Endothelial cell of umbilical vein (primary cell): Measurements from ENCODE around the gene ZNF148. TPM values are rescaled to one million over a fixed set of nuclear protein-coding genes. Genes with fewer than 3 reads are reported as not detected.

Experiments
- BruUV-seq: library from RNA; stranded (reverse); fragments of 400-500 nt; replicated peaks from 2 replicates; lab custom pipeline; 2021; lab: Mats Ljungman, UMichigan
- CTCF ChIA-PET: fragments of 300-600, 350-600 bp; sonication (Branson Sonifier 250); formaldehyde crosslinking; loops from one replicate; lab custom pipeline; 2021; ENCODE audit warnings: antibody characterized with exemption, inconsistent platforms; lab: Charles Lee
- POLR2A ChIA-PET: fragments of 300-600, 350-600 bp; sonication (Branson Sonifier 250); formaldehyde crosslinking; loops from one replicate; lab custom pipeline; 2021; ENCODE audit warnings: antibody characterized with exemption, inconsistent platforms; lab: Charles Lee
- DNase-seq: peaks from one replicate; pipeline ENCODE4 v3.0.0-alpha.2; 2011; ENCODE audit warnings: low read depth, low spot score
- FAIRE-seq: peaks from 2 replicates; lab custom pipeline; 2011; peaks lifted over from hg19 to GRCh38; lab: Jason Lieb, UNC
- H2AFZ ChIP-seq: 2 replicates; pipeline ENCODE4 v1.6.0; 2012; ENCODE audit warnings: low read depth, low read length, control low read depth, inconsistent platforms
- H3K27ac ChIP-seq: 2 replicates; pipeline ENCODE4 v1.5.1; 2011; ENCODE audit warnings: low read depth, mild to moderate bottlenecking, control low read depth, low read length, moderate library complexity; ENCODE audit not compliant: insufficient read depth
- H3K27me3 ChIP-seq, 2 experiments: 2 replicates each; pipeline versions ENCODE4 v1.6.0 to v1.6.1; 2011; ENCODE audit warnings: low read length in 2 of 2, mixed read lengths in 1 of 2; ENCODE audit not compliant: control insufficient read depth in 2 of 2, insufficient read depth in 2 of 2
- H3K36me3 ChIP-seq, 2 experiments: 2 replicates in 1 of 2; 3 replicates in 1 of 2; pipeline ENCODE4 v1.5.1; 2011; ENCODE audit warnings: low read length in 2 of 2, mild to moderate bottlenecking in 1 of 2, moderate library complexity in 1 of 2; ENCODE audit not compliant: control insufficient read depth in 2 of 2, insufficient read depth in 2 of 2; ENCODE audit errors: extremely low read depth in 1 of 2
- H3K4me1 ChIP-seq: 3 replicates; pipeline ENCODE4 v1.5.1; 2011; ENCODE audit warnings: mild to moderate bottlenecking, low read length; ENCODE audit not compliant: control insufficient read depth, insufficient read depth; ENCODE audit errors: extremely low read depth
- H3K4me2 ChIP-seq: 2 replicates; pipeline ENCODE4 v1.6.1; 2011; ENCODE audit warnings: low read length, control low read depth, mixed read lengths; ENCODE audit not compliant: insufficient read depth
- H3K4me3 ChIP-seq, 3 experiments: fragments of 200-600 bp in 1 of 3; sonication (generic), shearing (Covaris generic) in 1 of 3; replicated peaks in 1 of 3; 2 replicates each; pipeline ENCODE4 v1.5.1; 2011 to 2016; ENCODE audit warnings: control low read depth in 3 of 3, low read length in 3 of 3, mild to moderate bottlenecking in 2 of 3, inconsistent platforms in 1 of 3, low read depth in 1 of 3, moderate library complexity in 1 of 3; ENCODE audit not compliant: insufficient read depth in 1 of 3
- H3K79me2 ChIP-seq: 2 replicates; pipeline ENCODE4 v1.6.0; 2012; ENCODE audit warnings: low read length, inconsistent platforms; ENCODE audit not compliant: control insufficient read depth, insufficient read depth
- H3K9ac ChIP-seq: replicated peaks from 2 replicates; pipeline ENCODE3; 2011; ENCODE audit warnings: low read length, control low read depth; ENCODE audit not compliant: insufficient read depth; ENCODE audit errors: extremely low read depth
- H3K9me1 ChIP-seq: replicated peaks from 3 replicates; pipeline ENCODE4 v1.6.0; 2011; ENCODE audit warnings: mild to moderate bottlenecking, low read length; ENCODE audit not compliant: control insufficient read depth, insufficient read depth; ENCODE audit errors: extremely low read depth
- H3K9me3 ChIP-seq: replicated peaks from 2 replicates; pipeline ENCODE4 v1.5.1; 2012; ENCODE audit warnings: low read length, inconsistent platforms; ENCODE audit not compliant: control insufficient read depth, insufficient read depth
- H4K20me1 ChIP-seq: replicated peaks from 2 replicates; pipeline ENCODE3; 2011; ENCODE audit warnings: mild to moderate bottlenecking, low read length; ENCODE audit not compliant: control insufficient read depth, insufficient read depth; ENCODE audit errors: extremely low read depth
- EZH2 ChIP-seq: IDR thresholded peaks from 2 replicates; pipeline ENCODE4 v1.6.1; 2012; ENCODE audit warnings: borderline replicate concordance, low read depth, mild to moderate bottlenecking, moderate library complexity, low read length, inconsistent platforms; ENCODE audit not compliant: severe bottlenecking
- FOS ChIP-seq: IDR thresholded peaks from 2 replicates; pipeline ENCODE4 v1.6.1; 2011; ENCODE audit warnings: mild to moderate bottlenecking, low read length, moderate library complexity, borderline replicate concordance; ENCODE audit not compliant: insufficient read depth
- GATA2 ChIP-seq: IDR thresholded peaks from 2 replicates; pipeline ENCODE4 v1.7.0; 2011; ENCODE audit warnings: low read depth, mild to moderate bottlenecking, moderate library complexity, mixed read lengths, low read length; ENCODE audit not compliant: insufficient read length, insufficient read depth
- JUN ChIP-seq: IDR thresholded peaks from 2 replicates; pipeline ENCODE4 v1.6.1; 2011; ENCODE audit warnings: borderline replicate concordance, low read depth; ENCODE audit not compliant: insufficient read length, insufficient read depth
- POLR2A ChIP-seq: IDR thresholded peaks from 2 replicates; pipeline ENCODE4 v1.6.1; 2012; ENCODE audit warnings: low read depth, mild to moderate bottlenecking, control low read depth, low read length
- POLR2AphosphoS5 ChIP-seq: IDR thresholded peaks from 2 replicates; pipeline ENCODE4 v1.6.1; 2012; ENCODE audit warnings: low read depth, mild to moderate bottlenecking, control low read depth, low read length, moderate library complexity; ENCODE audit not compliant: insufficient read depth
- dilution Hi-C: fragments of 300-500 bp; cut with MboI; formaldehyde crosslinking; loops from one replicate; pipeline ENCODE4 v1.15.0; 2019; ENCODE audit warnings: low sequenced_read_pairs; ENCODE audit not compliant: extremely low pct_ligation_motif_present
- intact Hi-C: fragments of 100-400 bp; cut with micrococcal nuclease; formaldehyde crosslinking; loops from one replicate; pipeline ENCODE4 v1.10.0; 2022
- polyA plus RNA-seq, 4 experiments: library from polyadenylated mRNA; depleted of rRNA in 3 of 4; stranded (reverse) in 3 of 4; unstranded in 1 of 4; fragments of >200 nt; gene quantifications; 2 replicates each; pipeline versions ENCODE4 v1.2.1 to v1.2.3, GENCODE V29; 2011 to 2012; ENCODE audit warnings: missing spikeins in 1 of 4
- total RNA-seq: library from RNA; stranded (reverse); gene quantifications from 2 replicates; pipeline ENCODE4 v1.2.3, GENCODE V29; 2021
- TF ChIP-seq, protein P1 (sequence below), 2 donors: IDR thresholded peaks; 1 replicate in 1 of 2; 2 replicates in 1 of 2; pipeline ENCODE4 v1.5.1; 2011; ENCODE audit warnings: low read length in 2 of 2, mild to moderate bottlenecking in 2 of 2, moderate library complexity in 2 of 2, control low read depth in 1 of 2, inconsistent platforms in 1 of 2, low read depth in 1 of 2; ENCODE audit not compliant: insufficient read depth in 1 of 2; ENCODE audit errors: extremely low read depth in 1 of 2
- TF ChIP-seq, protein P2 (sequence below): IDR thresholded peaks from 2 replicates; pipeline ENCODE4 v1.6.1; 2011; ENCODE audit not compliant: insufficient read depth, insufficient read length

The ZNF148 gene
- total and polyA plus RNA-seq, 2 donors (not counting 3 experiments of a cell fraction or from before 2014, with no cell fraction given) = 8.0 to 41.3 TPM

DNA sequence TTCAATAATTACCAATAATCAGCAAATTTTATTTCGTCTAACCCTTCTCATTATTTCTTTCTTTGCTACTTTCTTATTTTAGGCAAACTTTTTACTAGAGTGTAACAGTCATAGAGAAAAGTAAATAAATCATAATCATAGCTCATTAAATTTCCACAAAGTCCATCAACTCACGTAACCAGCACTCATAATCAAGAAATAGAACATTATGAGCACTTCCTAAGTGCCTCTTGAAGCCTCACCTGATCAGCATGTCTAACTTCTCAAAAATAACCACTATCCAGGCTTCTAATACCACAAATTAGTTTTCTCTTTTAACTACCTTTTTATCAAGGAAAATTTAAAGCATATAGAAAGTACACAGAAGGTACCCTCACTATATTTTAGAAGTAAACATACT, 124.2 kb downstream of the ZNF148 start:
- dilution Hi-C loops (no loop called here), intact Hi-C loops (no loop called here)
- BruUV-seq = no TSS peak
- H3K4me1 ChIP-seq = no peaks in the 10 kb centered on the region
- no peaks in the 10 kb centered on the region for H3K36me3 ChIP-seq
- ChIA-PET CTCF (interaction anchor here (0.7 kb wide), 1 partner anchor 8 kb away, joined by 3 read pairs; no protein-coding TSS in a partner anchor), POLR2A (no interaction called here)
- H3K9me3 ChIP-seq = no peaks in the 10 kb centered on the region
- H3K9ac ChIP-seq = no peak overlapping the region
- DNase-seq (no peak), FAIRE-seq (no peak)
- TF ChIP-seq JUN (no peak), POLR2AphosphoS5 (no peak), EZH2 (no peak), GATA2 (no peak), POLR2A (no peak), FOS (no peak)
- TF ChIP-seq, protein P1, sequence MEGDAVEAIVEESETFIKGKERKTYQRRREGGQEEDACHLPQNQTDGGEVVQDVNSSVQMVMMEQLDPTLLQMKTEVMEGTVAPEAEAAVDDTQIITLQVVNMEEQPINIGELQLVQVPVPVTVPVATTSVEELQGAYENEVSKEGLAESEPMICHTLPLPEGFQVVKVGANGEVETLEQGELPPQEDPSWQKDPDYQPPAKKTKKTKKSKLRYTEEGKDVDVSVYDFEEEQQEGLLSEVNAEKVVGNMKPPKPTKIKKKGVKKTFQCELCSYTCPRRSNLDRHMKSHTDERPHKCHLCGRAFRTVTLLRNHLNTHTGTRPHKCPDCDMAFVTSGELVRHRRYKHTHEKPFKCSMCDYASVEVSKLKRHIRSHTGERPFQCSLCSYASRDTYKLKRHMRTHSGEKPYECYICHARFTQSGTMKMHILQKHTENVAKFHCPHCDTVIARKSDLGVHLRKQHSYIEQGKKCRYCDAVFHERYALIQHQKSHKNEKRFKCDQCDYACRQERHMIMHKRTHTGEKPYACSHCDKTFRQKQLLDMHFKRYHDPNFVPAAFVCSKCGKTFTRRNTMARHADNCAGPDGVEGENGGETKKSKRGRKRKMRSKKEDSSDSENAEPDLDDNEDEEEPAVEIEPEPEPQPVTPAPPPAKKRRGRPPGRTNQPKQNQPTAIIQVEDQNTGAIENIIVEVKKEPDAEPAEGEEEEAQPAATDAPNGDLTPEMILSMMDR (IDR thresholded peaks at IDR 0.05; ENCODE audit: extremely low read depth in 1 of 2, insufficient read depth in 1 of 2, low read depth in 1 of 2, low read length in 2 of 2) = no peak
- TF ChIP-seq, protein P2, sequence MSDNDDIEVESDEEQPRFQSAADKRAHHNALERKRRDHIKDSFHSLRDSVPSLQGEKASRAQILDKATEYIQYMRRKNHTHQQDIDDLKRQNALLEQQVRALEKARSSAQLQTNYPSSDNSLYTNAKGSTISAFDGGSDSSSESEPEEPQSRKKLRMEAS = no peak
- no peaks in the 10 kb centered on the region for H3K27me3 ChIP-seq
- H3K4me3 ChIP-seq = no peak overlapping the region
- no peak overlapping the region for H3K27ac ChIP-seq
- no peaks in the 10 kb centered on the region for H4K20me1 ChIP-seq
- H3K9me1 ChIP-seq = no peaks in the 10 kb centered on the region
- no peaks in the 10 kb centered on the region for H3K79me2 ChIP-seq
- H3K4me2 ChIP-seq = no peak overlapping the region
- no peak overlapping the region for H2AFZ ChIP-seq
